Transverse colon (tissue), 3 donors: ENCODE results near the gene CD244.

ENCODE experiments used
- CTCF ChIP-seq, 5 experiments: fragments of 200-600 bp in 3 of 5; fragments of 450-650 bp in 2 of 5; sonication (generic) in 3 of 5; IDR thresholded peaks; 1 replicate in 2 of 5; 2 replicates in 3 of 5; pipeline ENCODE4 v1.5.1; 2016 to 2017; ENCODE audit warnings: antibody characterized with exemption in 5 of 5, inconsistent platforms in 3 of 5, mild to moderate bottlenecking in 2 of 5, moderate library complexity in 1 of 5
- EP300 ChIP-seq: sonication (generic); formaldehyde crosslinking; IDR thresholded peaks from one replicate; pipeline ENCODE4 v1.6.1; 2017; ENCODE audit warnings: antibody characterized with exemption, low read depth
- POLR2A ChIP-seq: fragments of 450-650 bp; IDR thresholded peaks from one replicate; pipeline ENCODE4 v1.6.1; 2016; ENCODE audit warnings: antibody characterized with exemption, mild to moderate bottlenecking, moderate library complexity

GRCh38 chr1:160789051-160789701, 73.5 kb downstream of the CD244 start:
- TF ChIP-seq CTCF (IDR thresholded peaks at IDR 0.05) (no peak), POLR2A (no peak), EP300 (no peak)
